Measurements from ENCODE around the gene DEFB112. TPM values are rescaled to one million over a fixed set of nuclear protein-coding genes. Genes with fewer than 3 reads are reported as not detected.

The DEFB112 gene
- total and polyA plus RNA-seq, 10 donors: not detected

- no peak for DNase-seq
- H3K9me3 ChIP-seq: no peaks in the 10 kb centered on the region
- no peaks in the 10 kb centered on the region for H3K4me1 ChIP-seq
- no peak overlapping the region for H3K27ac ChIP-seq
- intact Hi-C loops (cut with DNase I; ENCODE audit: low total_unique reads): no loop called here
- H3K4me3 ChIP-seq: no peak overlapping the region
- WGBS, 5 donors: 80 to 93% (median 89%) methylated on average over 1 of the region's 1 CpG
- no peaks in the 10 kb centered on the region for H3K27me3 ChIP-seq (replicated peaks in 1 of 7)
- H3K36me3 ChIP-seq: no peaks in the 10 kb centered on the region
- TF ChIP-seq POLR2AphosphoS5 (IDR thresholded peaks at IDR 0.05): no peak
- no peak for TF ChIP-seq CTCF (IDR thresholded peaks at IDR 0.05 in 8 of 11, conservative IDR thresholded peaks at IDR 0.05 in 3 of 11)
- TF ChIP-seq POLR2A (IDR thresholded peaks at IDR 0.05): no peak
Observed at GRCh38 chr6:50093938-50094272, 44.2 kb upstream of the DEFB112 start.

- intact Hi-C loops (cut with DNase I; ENCODE audit: low total_unique reads): no loop called here
- WGBS, 5 donors: 71 to 83% (median 76%) methylated on average over 7 of the region's 7 CpGs
- Histone ChIP-seq H3K4me3 (no peak overlapping the region), H3K9me3 (no peaks in the 10 kb centered on the region), H3K27me3 (replicated peaks in 1 of 7) (no peaks in the 10 kb centered on the region), H3K36me3 (no peaks in the 10 kb centered on the region), H3K27ac (no peak overlapping the region), H3K4me1 (no peaks in the 10 kb centered on the region)
- TF ChIP-seq CTCF (IDR thresholded peaks at IDR 0.05 in 8 of 11, conservative IDR thresholded peaks at IDR 0.05 in 3 of 11) (no peak), POLR2A (IDR thresholded peaks at IDR 0.05) (no peak), POLR2AphosphoS5 (IDR thresholded peaks at IDR 0.05) (no peak)
- DNase-seq: no peak
Observed at GRCh38 chr6:50093116-50093937, 43.6 kb upstream of the DEFB112 start.

GRCh38 chr6:50091641-50092040 is 41.9 kb upstream of the DEFB112 start:
- intact Hi-C loops (cut with DNase I; ENCODE audit: low total_unique reads): no loop called here
- no peaks in the 10 kb centered on the region for H3K27me3 ChIP-seq (replicated peaks in 1 of 7)
- no peaks in the 10 kb centered on the region for H3K36me3 ChIP-seq
- WGBS, 5 donors: 10 to 28% (median 19%) methylated on average over 1 of the region's 1 CpG
- H3K4me1 ChIP-seq: no peaks in the 10 kb centered on the region
- no peak overlapping the region for H3K27ac ChIP-seq
- DNase-seq: no peak
- H3K9me3 ChIP-seq: no peaks in the 10 kb centered on the region
- H3K4me3 ChIP-seq: no peak overlapping the region
- TF ChIP-seq POLR2AphosphoS5 (IDR thresholded peaks at IDR 0.05) (no peak), CTCF (IDR thresholded peaks at IDR 0.05 in 8 of 11, conservative IDR thresholded peaks at IDR 0.05 in 3 of 11) (no peak), POLR2A (IDR thresholded peaks at IDR 0.05) (no peak)

GRCh38 chr6:50089911-50090310 is 40.2 kb upstream of the DEFB112 start:
- no peak for DNase-seq
- TF ChIP-seq POLR2AphosphoS5 (IDR thresholded peaks at IDR 0.05): no peak
- no peak for TF ChIP-seq CTCF (IDR thresholded peaks at IDR 0.05 in 8 of 11, conservative IDR thresholded peaks at IDR 0.05 in 3 of 11)
- no peak for TF ChIP-seq POLR2A (IDR thresholded peaks at IDR 0.05)
- Histone ChIP-seq H3K9me3 (no peaks in the 10 kb centered on the region), H3K36me3 (no peaks in the 10 kb centered on the region), H3K4me1 (no peaks in the 10 kb centered on the region), H3K4me3 (no peak overlapping the region), H3K27ac (no peak overlapping the region), H3K27me3 (replicated peaks in 1 of 7) (no peaks in the 10 kb centered on the region)
- intact Hi-C loops (cut with DNase I; ENCODE audit: low total_unique reads): no loop called here
- 68 to 88% (median 78%) methylated on average over 2 of the region's 2 CpGs for WGBS, 5 donors
